Skeletal muscle satellite cell (primary cell): ENCODE data around the gene FYCO1.

Experiments
- H3K27me3 ChIP-seq: 2 replicates; pipeline ENCODE4 v1.7.0; 2013; ENCODE audit warnings: low read length; ENCODE audit not compliant: control insufficient read depth, insufficient read depth
- H3K36me3 ChIP-seq: 2 replicates; pipeline ENCODE4 v1.7.0; 2013; ENCODE audit warnings: mild to moderate bottlenecking, control low read depth, low read length; ENCODE audit not compliant: insufficient read depth
- H3K4me1 ChIP-seq: 2 replicates; pipeline ENCODE4 v1.7.0; 2013; ENCODE audit warnings: low read length; ENCODE audit not compliant: control insufficient read depth, insufficient read depth
- H3K4me2 ChIP-seq: 2 replicates; pipeline ENCODE4 v1.7.0; 2013; ENCODE audit warnings: mild to moderate bottlenecking, low read length
- H3K4me3 ChIP-seq: 2 replicates; pipeline ENCODE4 v1.7.0; 2013; ENCODE audit warnings: low read length
- H3K9ac ChIP-seq: 2 replicates; pipeline ENCODE4 v1.7.0; 2013; ENCODE audit warnings: mild to moderate bottlenecking, low read depth, low read length, moderate library complexity
- H3K9me3 ChIP-seq: replicated peaks from 2 replicates; pipeline ENCODE4 v1.7.0; 2013; ENCODE audit warnings: mild to moderate bottlenecking, control low read depth, low read length

The FYCO1 gene

DNA sequence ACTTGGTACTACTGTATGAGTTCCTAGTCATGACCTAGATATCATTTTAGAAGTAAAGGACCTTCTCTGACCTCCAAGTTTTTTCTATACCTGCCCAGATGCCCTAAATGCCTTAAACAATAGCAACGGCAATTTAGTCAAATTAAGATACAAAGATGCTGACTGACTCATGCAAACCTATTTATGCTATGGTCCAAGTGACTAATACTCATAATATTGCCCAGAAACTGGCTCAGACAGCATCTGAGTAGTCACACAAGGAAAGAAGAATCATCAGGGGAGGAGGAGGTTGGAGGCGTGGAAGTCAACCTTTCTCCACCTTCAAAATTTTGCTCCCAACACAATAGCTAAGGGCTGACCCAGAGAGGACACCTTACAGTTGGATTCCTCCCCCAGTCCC lies 6.8 kb downstream of the FYCO1 start:
- Histone ChIP-seq H3K9ac (peak overlapping the region; percentile 15), H3K36me3 (no peaks in the 10 kb centered on the region), H3K4me3 (no peak overlapping the region), H3K9me3 (no peaks in the 10 kb centered on the region), H3K4me2 (peak overlapping the region; percentile 17), H3K4me1 (peaks cover 54% of the 10 kb centered on the region), H3K27me3 (no peaks in the 10 kb centered on the region)

DNA sequence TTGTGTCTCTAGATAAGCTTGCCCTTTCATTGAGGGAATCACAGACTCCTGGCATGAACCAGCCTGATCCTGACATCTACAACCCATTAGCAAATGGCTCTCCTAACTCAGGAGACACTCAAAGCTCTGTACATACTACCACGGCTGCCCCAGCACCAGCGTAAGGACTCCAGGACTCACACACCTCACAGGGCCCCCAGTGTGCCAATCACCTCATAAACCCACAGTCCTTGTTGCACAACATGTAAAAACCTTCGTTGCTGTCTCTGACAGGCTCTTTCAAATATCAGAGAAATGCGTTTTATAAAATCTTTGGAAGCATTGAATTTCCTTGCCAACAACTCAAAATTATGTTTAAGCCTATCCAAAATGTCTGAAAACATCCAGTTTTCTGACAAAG lies 7.3 kb downstream of the FYCO1 start:
- no peaks in the 10 kb centered on the region for H3K9me3 ChIP-seq
- peak overlapping the region; percentile 22 for H3K4me3 ChIP-seq
- no peaks in the 10 kb centered on the region for H3K27me3 ChIP-seq
- peaks cover 52% of the 10 kb centered on the region for H3K4me1 ChIP-seq
- no peaks in the 10 kb centered on the region for H3K36me3 ChIP-seq
- H3K4me2 ChIP-seq: peak overlapping the region; percentile 17
- H3K9ac ChIP-seq: no peak overlapping the region

GRCh38 chr3:45987368-45988291 lies 8.0 kb downstream of the FYCO1 start:
- no peak overlapping the region for H3K4me3 ChIP-seq
- H3K9me3 ChIP-seq: no peaks in the 10 kb centered on the region
- H3K4me2 ChIP-seq: peak overlapping the region; percentile 2
- peaks cover 46% of the 10 kb centered on the region for H3K4me1 ChIP-seq
- no peak overlapping the region for H3K9ac ChIP-seq
- no peaks in the 10 kb centered on the region for H3K27me3 ChIP-seq
- H3K36me3 ChIP-seq: peaks cover 1% of the 10 kb centered on the region

DNA sequence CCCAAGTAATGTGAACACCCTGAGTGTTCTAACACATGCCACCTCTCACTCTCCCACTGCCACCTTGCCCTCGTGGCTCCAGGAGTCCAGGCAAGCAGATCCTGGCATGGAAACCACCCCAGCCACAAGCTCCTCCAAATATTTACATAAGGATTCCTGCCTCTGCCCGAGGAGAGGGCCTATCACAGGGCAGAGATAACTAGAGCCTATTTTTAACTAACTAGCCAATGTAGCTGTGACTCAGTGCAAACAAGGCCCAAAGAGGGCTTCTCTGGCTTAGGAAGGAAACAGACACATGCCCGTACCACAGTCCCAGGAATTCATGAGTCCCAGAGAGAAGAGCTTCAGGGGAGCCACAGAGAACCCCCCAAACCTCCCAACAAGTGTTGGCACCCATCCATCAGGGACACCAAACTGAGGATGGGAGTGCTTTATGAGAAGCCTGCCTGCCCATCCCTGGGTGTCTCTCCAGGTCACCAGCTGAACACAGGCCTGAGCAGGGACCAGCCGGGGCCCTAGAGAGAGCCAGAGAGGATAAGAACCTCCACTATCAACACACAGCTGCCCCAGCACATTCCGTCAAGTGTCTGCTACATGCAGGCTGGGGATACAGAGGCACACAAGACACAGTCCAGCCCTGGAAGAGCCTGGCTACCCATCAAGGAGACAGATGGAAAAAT lies 9.2 kb downstream of the FYCO1 start:
- no peak overlapping the region for H3K4me3 ChIP-seq
- peaks cover 3% of the 10 kb centered on the region for H3K36me3 ChIP-seq
- H3K27me3 ChIP-seq: no peaks in the 10 kb centered on the region
- H3K9ac ChIP-seq: peak overlapping the region; percentile 75
- H3K4me1 ChIP-seq: peaks cover 52% of the 10 kb centered on the region
- H3K9me3 ChIP-seq: no peaks in the 10 kb centered on the region
- peak overlapping the region; percentile 64 for H3K4me2 ChIP-seq

GRCh38 chr3:45985532-45986302 lies 9.9 kb downstream of the FYCO1 start:
- Histone ChIP-seq H3K9ac (peak overlapping the region; percentile 75), H3K36me3 (peaks cover 3% of the 10 kb centered on the region), H3K9me3 (no peaks in the 10 kb centered on the region), H3K4me3 (no peak overlapping the region), H3K27me3 (no peaks in the 10 kb centered on the region), H3K4me1 (peaks cover 60% of the 10 kb centered on the region), H3K4me2 (peak overlapping the region; percentile 64)

DNA sequence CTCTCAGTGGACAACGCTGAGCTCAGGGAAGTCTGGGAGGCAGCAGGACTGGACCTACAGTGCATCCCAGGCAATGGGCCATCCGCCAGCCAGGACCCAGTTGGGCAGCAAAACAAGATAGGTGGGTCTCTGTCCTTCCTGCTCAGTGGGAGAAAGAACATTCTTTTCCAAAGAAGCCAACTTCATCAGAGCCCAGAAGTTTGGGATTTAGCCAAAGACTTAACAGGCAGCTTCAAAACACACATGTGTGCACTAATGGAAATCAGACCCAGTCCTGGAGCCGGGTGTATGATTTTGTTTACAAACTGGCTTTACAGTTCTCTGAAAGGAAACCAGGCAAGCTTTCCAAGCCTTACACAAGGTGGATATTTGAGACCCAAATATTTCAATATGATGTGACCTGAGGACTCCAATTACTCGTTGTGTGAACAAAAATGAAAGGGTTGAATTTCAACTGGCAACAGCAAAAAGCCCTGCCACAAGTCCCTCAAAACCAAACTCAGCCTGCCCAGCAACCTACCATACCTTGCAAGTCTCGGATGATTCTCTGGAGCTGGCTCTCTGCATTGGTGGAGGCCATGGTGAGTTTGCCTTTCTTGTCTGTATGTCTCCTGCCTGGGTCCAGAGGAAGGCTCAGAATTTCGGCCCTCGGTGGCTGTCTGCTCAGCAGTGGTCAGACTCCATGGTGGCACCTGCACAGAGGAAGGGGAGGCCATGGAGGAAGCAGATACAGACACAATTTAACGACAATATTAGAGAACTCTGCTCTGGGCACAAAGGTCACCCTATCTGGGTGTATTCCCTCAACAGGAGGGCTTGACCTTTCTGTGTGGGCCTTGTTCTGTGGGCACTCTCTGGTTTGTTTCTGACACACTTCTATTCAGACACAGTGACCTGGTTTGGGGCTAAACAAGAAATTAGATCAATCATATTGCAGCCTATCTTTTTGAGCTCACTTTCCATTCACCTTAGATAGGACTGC lies 11.0 kb downstream of the FYCO1 start:
- H3K27me3 ChIP-seq: no peaks in the 10 kb centered on the region
- peaks cover 61% of the 10 kb centered on the region for H3K4me1 ChIP-seq
- no peak overlapping the region for H3K4me2 ChIP-seq
- H3K9me3 ChIP-seq: no peaks in the 10 kb centered on the region
- H3K9ac ChIP-seq: no peak overlapping the region
- peaks cover 3% of the 10 kb centered on the region for H3K36me3 ChIP-seq
- no peak overlapping the region for H3K4me3 ChIP-seq

DNA sequence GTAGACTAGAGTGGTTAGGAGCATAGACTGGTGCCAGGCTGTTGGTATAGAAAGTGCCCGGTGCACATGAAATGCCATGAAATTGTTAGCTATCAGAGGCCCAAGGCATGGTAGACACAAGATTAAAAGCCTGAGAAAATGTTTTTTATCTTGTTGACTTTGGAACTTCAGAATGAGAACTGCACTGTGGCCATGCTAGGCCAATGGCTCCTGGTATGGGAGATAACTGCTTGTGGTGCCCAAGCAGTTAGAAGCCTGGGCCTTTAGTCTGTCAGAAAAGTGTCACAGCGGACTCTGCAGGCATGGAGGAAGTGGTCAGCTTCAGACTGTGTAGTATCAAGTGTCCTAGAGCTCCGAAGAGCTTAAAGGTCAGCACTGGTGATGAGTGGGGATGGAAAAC lies 11.9 kb downstream of the FYCO1 start:
- no peaks in the 10 kb centered on the region for H3K9me3 ChIP-seq
- peaks cover 7% of the 10 kb centered on the region for H3K36me3 ChIP-seq
- peaks cover 52% of the 10 kb centered on the region for H3K4me1 ChIP-seq
- H3K4me3 ChIP-seq: no peak overlapping the region
- H3K4me2 ChIP-seq: no peak overlapping the region
- H3K9ac ChIP-seq: no peak overlapping the region
- no peaks in the 10 kb centered on the region for H3K27me3 ChIP-seq

GRCh38 chr3:45981346-45982074 lies 14.1 kb downstream of the FYCO1 start:
- Histone ChIP-seq H3K9ac (no peak overlapping the region), H3K27me3 (no peaks in the 10 kb centered on the region), H3K4me1 (peaks cover 30% of the 10 kb centered on the region), H3K4me3 (no peak overlapping the region), H3K9me3 (no peaks in the 10 kb centered on the region), H3K4me2 (no peak overlapping the region), H3K36me3 (peaks cover 13% of the 10 kb centered on the region)

DNA sequence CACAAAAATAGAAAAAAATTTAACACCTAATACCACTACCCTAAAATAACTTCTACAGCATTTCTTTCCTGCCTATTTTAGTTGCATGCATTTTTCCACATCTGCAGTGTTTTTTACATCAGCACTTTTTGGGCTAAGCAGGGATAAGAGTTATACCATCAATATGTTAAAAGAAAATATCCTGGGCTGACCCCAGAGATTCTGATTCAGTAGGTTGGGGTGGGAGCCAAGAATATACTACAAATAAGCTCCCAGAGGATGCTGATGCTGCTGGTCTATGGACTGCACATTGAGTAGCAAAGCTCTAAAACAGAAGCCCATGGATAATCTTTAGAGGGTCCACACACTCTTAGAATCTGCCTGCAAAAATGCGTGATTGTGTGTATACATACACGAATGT lies 14.8 kb downstream of the FYCO1 start:
- H3K9me3 ChIP-seq: no peaks in the 10 kb centered on the region
- H3K4me3 ChIP-seq: no peak overlapping the region
- H3K4me1 ChIP-seq: peaks cover 23% of the 10 kb centered on the region
- H3K4me2 ChIP-seq: no peak overlapping the region
- no peaks in the 10 kb centered on the region for H3K27me3 ChIP-seq
- no peak overlapping the region for H3K9ac ChIP-seq
- H3K36me3 ChIP-seq: peaks cover 18% of the 10 kb centered on the region

DNA sequence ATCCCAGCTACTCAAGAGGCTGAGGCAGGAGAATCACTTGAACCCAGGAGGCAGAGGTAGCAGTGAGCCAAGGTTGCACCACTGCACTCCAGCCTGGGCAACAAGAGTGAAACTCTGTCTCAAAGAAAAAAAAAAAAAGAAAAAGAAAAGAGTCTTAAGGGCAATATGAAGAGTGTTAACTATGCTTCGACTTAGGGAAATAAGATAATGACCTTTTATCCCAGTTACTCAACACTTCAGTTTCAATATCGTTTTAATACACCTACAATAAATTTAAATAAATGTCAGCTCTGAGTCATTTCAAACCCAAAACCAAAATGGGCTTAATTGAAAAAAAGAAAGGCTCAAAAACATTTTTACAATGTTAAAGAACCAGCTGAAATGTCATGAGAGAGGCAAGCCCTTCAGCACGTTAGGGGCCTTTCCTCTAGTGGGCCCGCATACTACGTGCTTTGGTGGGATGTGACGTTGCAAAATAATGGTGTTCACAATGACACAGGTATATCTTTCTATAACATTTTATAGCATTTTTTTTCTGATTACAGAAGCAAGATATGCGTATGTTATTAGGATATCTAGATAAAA lies 15.3 kb downstream of the FYCO1 start:
- H3K27me3 ChIP-seq: no peaks in the 10 kb centered on the region
- H3K36me3 ChIP-seq: peaks cover 23% of the 10 kb centered on the region
- peaks cover 18% of the 10 kb centered on the region for H3K4me1 ChIP-seq
- H3K9me3 ChIP-seq: no peaks in the 10 kb centered on the region
- H3K9ac ChIP-seq: no peak overlapping the region
- no peak overlapping the region for H3K4me2 ChIP-seq
- no peak overlapping the region for H3K4me3 ChIP-seq
